ENCODE measurements around the gene ATP10A.
"Not testable (repeated sequence)": the region's sequence is repeated elsewhere in the genome, so short reads cannot be mapped to it uniquely, and the experiment has no call there.

ATP10A gene

GRCh38 chr15:25641762-25642161 is 221.4 kb downstream of the ATP10A start:
- no peak for DNase-seq (ENCODE audit: low spot score)
- no peak for TF ChIP-seq CTCF (IDR thresholded peaks at IDR 0.05; ENCODE audit: extremely low read depth, missing control alignments)

GRCh38 chr15:25641361-25641760 is 221.8 kb downstream of the ATP10A start:
- TF ChIP-seq CTCF (IDR thresholded peaks at IDR 0.05; ENCODE audit: extremely low read depth, missing control alignments) = no peak

GRCh38 chr15:25640959-25641358 is 222.2 kb downstream of the ATP10A start:
- DNase-seq (ENCODE audit: low spot score) = not testable (repeated sequence)

More at GRCh38 chr15:25641361-25641760, 221.8 kb downstream of the ATP10A start:
- DNase-seq (ENCODE audit: low spot score) = no peak

- DNase-seq (ENCODE audit: low spot score) = no peak
- no peak for TF ChIP-seq CTCF (IDR thresholded peaks at IDR 0.05; ENCODE audit: extremely low read depth, missing control alignments)
Observed at GRCh38 chr15:25640381-25640780, 222.7 kb downstream of the ATP10A start.

GRCh38 chr15:25636486-25636885 is 226.6 kb downstream of the ATP10A start:
- not testable (repeated sequence) for DNase-seq (ENCODE audit: low spot score)

- TF ChIP-seq CTCF (IDR thresholded peaks at IDR 0.05; ENCODE audit: extremely low read depth, missing control alignments) = no peak
- DNase-seq (ENCODE audit: low spot score) = no peak
Observed at GRCh38 chr15:25635191-25635590, 227.9 kb downstream of the ATP10A start.

GRCh38 chr15:25633862-25634261 is 229.3 kb downstream of the ATP10A start:
- TF ChIP-seq CTCF (IDR thresholded peaks at IDR 0.05; ENCODE audit: extremely low read depth, missing control alignments) = no peak
- no peak for DNase-seq (ENCODE audit: low spot score)

GRCh38 chr15:25631971-25632370 is 231.2 kb downstream of the ATP10A start:
- TF ChIP-seq CTCF (IDR thresholded peaks at IDR 0.05; ENCODE audit: extremely low read depth, missing control alignments) = no peak
- DNase-seq (ENCODE audit: low spot score) = no peak
